CD4-positive, alpha-beta T cell treated with Interleukin-6 at 100 ng/mL for 8 hours (primary cell): Measurements from ENCODE around the gene COL4A3.
"Not testable (repeated sequence)": the region's sequence is repeated elsewhere in the genome, so short reads cannot be mapped to it uniquely, and the experiment has no call there.

Experiments
- DNase-seq: peaks from one replicate; pipeline ENCODE4 v3.0.0-alpha.2; 2020; ENCODE audit warnings: mixed read lengths, low spot score

Gene COL4A3

GRCh38 chr2:227154986-227155774 is 9.2 kb upstream of the COL4A3 start:
- no peak for DNase-seq

DNA sequence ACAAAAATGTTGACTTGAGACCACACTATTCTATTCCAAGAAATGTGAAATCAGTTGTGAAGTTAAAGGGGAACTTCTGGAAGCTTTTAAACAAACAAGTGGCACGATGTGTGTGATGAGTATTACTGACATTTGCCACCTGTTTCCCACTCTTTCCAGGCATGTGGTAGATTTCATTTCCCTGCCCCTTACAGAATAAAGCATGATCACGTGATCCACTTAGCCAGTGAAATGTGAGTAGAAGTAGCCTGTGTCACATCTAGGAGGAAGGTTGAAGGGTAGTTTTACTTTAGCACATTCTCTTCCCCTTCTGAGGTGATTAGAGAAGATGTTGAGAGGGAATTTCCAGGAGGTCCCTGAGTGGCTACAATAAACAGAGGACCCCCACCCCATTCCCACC is 4.3 kb upstream of the COL4A3 start:
- DNase-seq, result no peak

- no peak for DNase-seq
Measured at GRCh38 chr2:227161947-227162346, 2.5 kb upstream of the COL4A3 start.

GRCh38 chr2:227163485-227163997 is 883 bp upstream of the COL4A3 start:
- no peak for DNase-seq

DNA sequence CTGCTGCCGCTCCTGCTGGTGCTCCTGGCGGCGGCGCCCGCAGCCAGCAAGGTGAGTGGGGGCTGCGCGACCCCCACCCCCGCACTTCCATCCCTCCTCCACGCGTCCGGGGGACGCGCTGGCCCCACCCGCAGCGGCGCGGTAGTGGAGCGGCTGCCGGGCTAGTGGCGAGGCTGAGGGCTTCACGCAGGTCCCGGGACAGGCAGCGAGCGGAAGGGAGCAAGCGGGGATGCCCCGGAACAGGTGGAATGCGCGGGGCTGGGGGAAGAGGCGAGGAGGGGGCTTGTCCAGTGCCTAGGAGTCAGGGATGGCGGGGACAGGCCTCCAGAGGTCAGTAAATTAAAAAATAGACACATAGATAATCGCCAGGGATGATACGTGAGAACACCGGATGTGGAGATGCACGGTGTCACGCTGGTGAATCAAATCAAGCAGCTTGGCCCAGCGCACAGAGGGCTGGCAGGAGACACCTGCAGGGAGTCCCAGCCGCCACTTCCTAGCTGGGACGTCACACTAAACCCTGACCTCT is 403 bp downstream of the COL4A3 start:
- no peak for DNase-seq

- DNase-seq, result not testable (repeated sequence)
Measured at GRCh38 chr2:227171779-227172178, 7.4 kb downstream of the COL4A3 start.

GRCh38 chr2:227177592-227178336 is 13.3 kb downstream of the COL4A3 start:
- DNase-seq, result no peak

GRCh38 chr2:227179988-227180685 is 15.7 kb downstream of the COL4A3 start:
- no peak for DNase-seq

GRCh38 chr2:227180770-227181169 is 16.3 kb downstream of the COL4A3 start:
- no peak for DNase-seq

DNA sequence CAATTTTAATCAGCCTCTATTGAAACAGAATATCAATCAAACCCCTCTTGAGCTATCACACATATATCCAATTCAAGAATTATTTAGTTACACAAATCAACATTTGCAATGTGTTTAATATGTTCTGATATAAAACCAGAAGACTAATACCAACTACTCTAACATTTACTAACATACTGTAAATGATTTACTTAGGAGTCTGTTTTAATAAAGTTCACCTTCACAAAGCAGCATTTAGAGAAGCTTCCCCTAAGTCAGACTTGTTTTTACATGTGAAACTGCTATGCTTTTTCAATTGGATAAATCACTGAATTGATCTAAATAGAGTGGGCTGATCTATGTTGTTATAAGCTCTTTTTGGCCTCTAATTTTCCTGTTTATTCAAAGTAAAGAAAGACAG is 18.3 kb downstream of the COL4A3 start:
- no peak for DNase-seq

DNA sequence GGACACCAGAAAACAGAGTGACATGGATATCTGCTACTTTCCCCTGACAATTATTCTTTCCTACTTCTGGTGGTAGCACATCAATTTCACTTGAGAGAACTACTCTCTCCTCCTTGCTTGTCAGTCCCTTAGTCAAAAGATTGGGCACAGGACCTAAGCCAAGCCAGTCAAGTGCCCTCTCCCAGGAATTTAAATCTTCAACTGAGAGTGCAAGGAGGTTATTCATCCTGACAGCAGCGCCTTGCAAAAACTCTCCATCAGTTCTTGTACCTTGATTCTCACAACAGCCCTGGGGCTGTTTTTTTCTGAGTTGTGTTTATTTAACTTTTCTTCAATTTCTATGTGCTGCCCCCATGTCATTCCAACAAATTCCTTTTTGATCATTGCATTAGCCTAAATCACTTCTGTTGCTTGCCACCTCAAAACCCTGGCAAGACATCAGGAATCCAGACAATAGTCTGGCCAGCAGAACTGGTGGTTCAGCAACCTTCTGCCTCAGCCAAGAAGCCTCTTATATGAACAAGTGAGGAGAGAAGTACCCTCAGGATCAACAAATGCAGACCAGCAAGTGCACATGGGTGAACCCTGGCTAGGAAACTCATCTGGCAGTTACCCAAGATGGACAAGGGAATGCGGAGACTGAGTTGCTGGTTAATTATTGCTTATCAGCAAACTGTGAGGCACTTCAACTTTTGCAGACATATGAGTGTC is 19.4 kb downstream of the COL4A3 start:
- no peak for DNase-seq

DNA sequence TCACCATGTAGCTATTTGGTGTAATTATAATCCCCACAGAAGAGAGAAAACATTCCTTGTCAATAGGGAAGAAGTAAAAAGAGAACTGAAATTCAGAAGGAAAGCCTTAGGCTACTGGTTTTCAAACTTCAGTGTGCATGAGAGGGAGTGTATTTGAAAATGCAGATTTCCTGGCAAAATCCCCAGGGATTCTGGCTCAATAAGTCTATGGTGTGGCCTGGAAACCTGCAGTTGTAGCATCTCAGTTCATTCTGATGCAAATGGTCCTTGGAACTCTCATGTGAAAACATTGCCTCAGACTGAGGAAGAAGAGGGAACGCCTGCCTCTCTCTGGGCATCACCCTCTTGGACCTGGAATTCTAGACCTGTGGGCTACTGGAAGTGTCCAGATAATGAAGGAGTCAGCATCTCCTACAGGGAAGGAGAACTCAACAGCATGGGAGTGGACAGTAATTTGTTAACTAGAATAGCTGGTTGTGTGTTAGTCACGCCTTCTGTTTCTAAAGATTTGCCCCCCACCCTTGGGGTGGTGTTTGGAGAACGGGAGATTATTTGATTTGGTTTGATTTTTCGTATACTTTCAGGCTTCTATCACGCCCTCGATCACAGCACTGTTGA is 21.3 kb downstream of the COL4A3 start:
- no peak for DNase-seq

- DNase-seq, result no peak
Measured at GRCh38 chr2:227186751-227187150, 22.3 kb downstream of the COL4A3 start.

DNA sequence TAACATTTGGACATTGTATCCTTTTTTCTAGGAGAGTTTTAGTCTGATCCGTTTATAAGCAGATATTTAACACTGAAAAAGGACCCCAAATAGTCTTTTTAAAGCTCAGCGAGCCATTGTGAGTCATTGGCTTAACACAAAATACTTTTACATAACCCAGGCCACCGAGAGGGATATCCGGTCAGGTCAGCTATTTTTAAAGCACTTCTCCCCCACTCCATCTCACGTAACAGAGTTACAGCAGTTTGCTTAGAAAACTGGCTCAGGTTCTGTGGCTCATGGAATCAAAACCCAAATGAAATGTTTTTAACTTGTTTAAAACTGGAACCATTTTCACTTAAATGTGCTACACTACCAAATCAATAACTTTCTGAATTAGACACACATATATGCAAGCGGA is 23.9 kb downstream of the COL4A3 start:
- no peak for DNase-seq

DNA sequence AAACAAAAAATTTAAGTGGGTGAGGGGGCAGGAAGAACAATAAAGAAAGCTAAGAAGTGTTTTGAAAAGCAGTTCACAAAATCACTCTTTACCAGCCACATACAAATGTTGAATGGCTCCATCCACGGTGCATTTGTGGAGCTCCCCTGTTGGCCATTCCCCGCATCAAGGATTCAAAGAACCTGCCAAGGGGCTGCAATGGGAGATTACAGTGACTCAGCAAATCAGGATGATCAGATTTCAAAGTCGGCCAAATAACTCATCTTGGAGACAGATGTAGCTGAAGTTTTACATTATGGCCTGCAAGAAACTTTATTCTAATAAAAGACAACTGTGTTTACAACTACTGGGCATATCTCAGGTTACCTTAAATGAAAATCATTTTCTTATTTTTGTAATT is 26.9 kb downstream of the COL4A3 start:
- DNase-seq, result no peak

- DNase-seq, result no peak
Measured at GRCh38 chr2:227192491-227192890, 28.1 kb downstream of the COL4A3 start.

DNA sequence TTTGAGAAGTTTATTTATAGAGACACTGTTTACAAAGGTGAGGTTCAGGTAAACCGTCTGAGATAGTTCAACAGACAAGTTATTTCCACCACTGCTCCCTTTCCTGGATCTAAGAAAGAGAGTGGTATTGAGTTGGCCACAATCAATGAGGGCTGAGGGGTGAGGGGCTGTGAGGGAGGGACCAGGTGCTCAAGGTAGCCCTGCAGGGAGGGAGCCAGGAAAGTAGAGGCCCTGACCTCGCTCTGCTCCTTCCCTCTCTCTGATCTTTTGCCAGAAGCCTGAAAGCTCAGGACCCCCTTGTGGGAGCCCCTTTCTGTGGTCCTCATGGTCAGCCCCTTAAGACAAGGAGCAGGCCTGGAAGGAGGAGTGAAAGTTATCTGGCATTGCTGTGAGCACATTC is 29.8 kb downstream of the COL4A3 start:
- DNase-seq, result no peak

GRCh38 chr2:227198866-227199265 is 34.4 kb downstream of the COL4A3 start:
- DNase-seq, result no peak

DNA sequence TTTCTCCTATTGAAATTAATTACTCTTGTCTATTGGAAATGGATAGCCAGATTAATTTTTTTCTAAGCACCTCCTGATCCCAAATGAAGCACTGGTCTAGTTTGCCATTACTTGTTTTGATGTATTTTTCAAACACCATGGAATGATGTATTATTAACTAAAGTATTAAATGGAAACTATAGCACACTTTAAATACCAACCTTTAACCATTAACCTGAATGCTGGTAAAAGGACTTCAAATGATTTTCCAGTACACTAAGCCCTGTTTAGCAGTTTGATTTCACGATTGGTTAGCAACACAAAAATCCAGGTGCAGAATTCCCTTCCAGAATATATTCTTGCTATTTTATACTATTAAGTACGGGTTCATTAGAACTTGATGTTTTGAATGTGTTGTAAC is 37.3 kb downstream of the COL4A3 start:
- DNase-seq, result no peak

- DNase-seq, result no peak
Measured at GRCh38 chr2:227204452-227204851, 40.0 kb downstream of the COL4A3 start.

DNA sequence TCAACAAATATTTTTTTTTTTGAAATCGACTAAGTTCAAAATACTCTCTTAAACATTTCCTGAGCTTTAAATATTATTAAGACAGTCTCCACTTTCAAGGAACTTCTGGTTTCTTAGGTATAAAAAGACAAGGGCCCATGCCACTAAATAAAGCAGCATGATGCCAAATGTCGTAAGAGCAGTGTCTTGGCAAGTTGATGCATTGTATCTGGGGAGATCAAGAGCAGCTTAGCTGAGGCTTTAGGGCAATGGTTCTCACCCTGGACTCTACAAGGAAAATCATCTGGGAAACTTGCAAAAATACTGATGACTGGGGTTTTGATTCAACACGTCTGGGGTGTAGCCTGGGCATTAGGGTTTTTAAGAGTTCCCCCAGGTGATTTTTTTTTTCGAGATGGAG is 41.3 kb downstream of the COL4A3 start:
- no peak for DNase-seq
